GM21367 (cell line): ENCODE measurements around the gene CPAMD8.
"Not testable (repeated sequence)": the region's sequence is repeated elsewhere in the genome, so short reads cannot be mapped to it uniquely, and the experiment has no call there.

ENCODE experiments used
- ATAC-seq: cut with Tn5 transposase; IDR thresholded peaks from one replicate; pipeline ENCODE4 v1.9.1; 2021; ENCODE audit not compliant: unreplicated experiment

The CPAMD8 gene

GRCh38 chr19:17043744-17044143 lies 17.1 kb upstream of the CPAMD8 start:
- no peak for ATAC-seq

- no peak for ATAC-seq
Measured at GRCh38 chr19:17041976-17042375, 15.4 kb upstream of the CPAMD8 start.

GRCh38 chr19:17037966-17038500 lies 11.4 kb upstream of the CPAMD8 start:
- ATAC-seq: no peak

GRCh38 chr19:17037184-17037583 lies 10.6 kb upstream of the CPAMD8 start:
- ATAC-seq: no peak

- no peak for ATAC-seq
Measured at GRCh38 chr19:17036640-17037039, 10.0 kb upstream of the CPAMD8 start.

- no peak for ATAC-seq
Measured at GRCh38 chr19:17035842-17036424, 9.3 kb upstream of the CPAMD8 start.

- no peak for ATAC-seq
Measured at GRCh38 chr19:17031741-17032140, 5.1 kb upstream of the CPAMD8 start.

GRCh38 chr19:17027535-17027975 lies 945 bp upstream of the CPAMD8 start:
- no peak for ATAC-seq

- no peak for ATAC-seq
Measured at GRCh38 chr19:17025991-17026658, 485 bp downstream of the CPAMD8 start.

- no peak for ATAC-seq
Measured at GRCh38 chr19:17025361-17025760, 1.2 kb downstream of the CPAMD8 start.

- ATAC-seq: not testable (repeated sequence)
Measured at GRCh38 chr19:17024941-17025340, 1.7 kb downstream of the CPAMD8 start.

GRCh38 chr19:17023805-17024204 lies 2.8 kb downstream of the CPAMD8 start:
- no peak for ATAC-seq

GRCh38 chr19:17022738-17023137 lies 3.9 kb downstream of the CPAMD8 start:
- ATAC-seq: no peak

- no peak for ATAC-seq
Measured at GRCh38 chr19:17021793-17022590, 4.6 kb downstream of the CPAMD8 start.

GRCh38 chr19:17021328-17021727 lies 5.3 kb downstream of the CPAMD8 start:
- no peak for ATAC-seq

GRCh38 chr19:17020823-17021222 lies 5.8 kb downstream of the CPAMD8 start:
- ATAC-seq: no peak

- no peak for ATAC-seq
Measured at GRCh38 chr19:17020385-17020784, 6.2 kb downstream of the CPAMD8 start.

- not testable (repeated sequence) for ATAC-seq
Measured at GRCh38 chr19:17014212-17014861, 12.3 kb downstream of the CPAMD8 start.

- no peak for ATAC-seq
Measured at GRCh38 chr19:17011485-17011884, 15.1 kb downstream of the CPAMD8 start.

GRCh38 chr19:17006579-17006978 lies 20.0 kb downstream of the CPAMD8 start:
- no peak for ATAC-seq

- no peak for ATAC-seq
Measured at GRCh38 chr19:17005000-17005399, 21.6 kb downstream of the CPAMD8 start.
